Right atrium auricular region (tissue), 2 donors: ENCODE results near the gene FGFR3. TPM values are rescaled to one million over a fixed set of nuclear protein-coding genes. Genes with fewer than 3 reads are reported as not detected.

ENCODE experiments used
- DNase-seq: peaks from one replicate; pipeline ENCODE4 v3.0.0-alpha.2; 2019; ENCODE audit warnings: low spot score
- H3K27ac ChIP-seq, 2 donors: fragments of 200-600 bp; sonication (generic); 1 replicate in 1 of 2; 2 replicates in 1 of 2; pipeline ENCODE4 v1.5.1; 2016 to 2019
- H3K27me3 ChIP-seq, 2 donors: fragments of 200-600 bp; sonication (generic); one replicate each; pipeline versions ENCODE4 v1.5.1 to v1.6.0; 2017 to 2019
- H3K36me3 ChIP-seq: fragments of 200-600 bp; sonication (generic); one replicate; pipeline ENCODE4 v1.5.1; 2016
- H3K4me1 ChIP-seq, 2 donors: fragments of 200-600 bp; sonication (generic); one replicate each; pipeline versions ENCODE4 v1.5.1 to v1.6.0; 2017 to 2019
- H3K4me3 ChIP-seq, 2 donors: fragments of 200-600 bp; sonication (generic); 1 replicate in 1 of 2; 2 replicates in 1 of 2; pipeline ENCODE4 v1.5.1; 2017 to 2019; ENCODE audit warnings: mild to moderate bottlenecking in 1 of 2, moderate library complexity in 1 of 2
- H3K9me3 ChIP-seq, 2 donors: fragments of 200-600 bp; sonication (generic); one replicate each; pipeline ENCODE4 v1.5.1; 2019
- total RNA-seq, 2 donors: library from RNA; depleted of rRNA; stranded (reverse); fragments of >200 nt; gene quantifications; one replicate each; pipeline ENCODE4 v1.1.0, GENCODE V29; 2016
- TF ChIP-seq, protein P1 (sequence below), 2 donors: fragments of 200-600 bp; sonication (generic); IDR thresholded peaks; one replicate each; pipeline ENCODE4 v1.5.1; 2019; ENCODE audit warnings: antibody characterized with exemption in 2 of 2

The FGFR3 gene
- total RNA-seq, 2 donors from 2014 or later, result 2.6 to 15.4 TPM

DNA sequence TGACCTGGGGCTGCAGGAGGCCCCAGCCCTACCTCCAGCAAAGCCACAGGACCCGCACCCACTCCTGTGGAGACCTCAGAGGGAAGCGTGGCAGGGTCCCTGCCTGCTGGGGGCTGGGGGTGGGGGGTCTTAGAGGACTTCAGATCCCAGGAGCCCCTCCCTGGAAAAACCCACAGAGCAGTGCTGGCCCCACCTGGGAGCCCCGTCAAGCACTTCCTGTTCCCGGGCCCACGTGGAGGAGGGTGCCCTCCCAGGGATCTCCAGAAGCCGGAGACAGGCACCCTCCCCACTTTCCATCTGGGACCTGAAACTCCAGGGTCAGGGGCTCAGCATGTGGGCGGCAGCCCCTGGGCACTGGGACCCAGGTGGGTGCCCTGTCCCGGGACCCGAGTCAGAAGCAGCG is 39.8 kb upstream of the FGFR3 start:
- Histone ChIP-seq H3K9me3 (no peaks in the 10 kb centered on the region), H3K27ac (no peak overlapping the region), H3K4me1 (peaks cover 0 to 18% of the 10 kb centered on the region in 2 donors), H3K4me3 (no peak overlapping the region), H3K27me3 (no peaks in the 10 kb centered on the region), H3K36me3 (no peaks in the 10 kb centered on the region)
- DNase-seq, result no peak
- TF ChIP-seq, protein P1, sequence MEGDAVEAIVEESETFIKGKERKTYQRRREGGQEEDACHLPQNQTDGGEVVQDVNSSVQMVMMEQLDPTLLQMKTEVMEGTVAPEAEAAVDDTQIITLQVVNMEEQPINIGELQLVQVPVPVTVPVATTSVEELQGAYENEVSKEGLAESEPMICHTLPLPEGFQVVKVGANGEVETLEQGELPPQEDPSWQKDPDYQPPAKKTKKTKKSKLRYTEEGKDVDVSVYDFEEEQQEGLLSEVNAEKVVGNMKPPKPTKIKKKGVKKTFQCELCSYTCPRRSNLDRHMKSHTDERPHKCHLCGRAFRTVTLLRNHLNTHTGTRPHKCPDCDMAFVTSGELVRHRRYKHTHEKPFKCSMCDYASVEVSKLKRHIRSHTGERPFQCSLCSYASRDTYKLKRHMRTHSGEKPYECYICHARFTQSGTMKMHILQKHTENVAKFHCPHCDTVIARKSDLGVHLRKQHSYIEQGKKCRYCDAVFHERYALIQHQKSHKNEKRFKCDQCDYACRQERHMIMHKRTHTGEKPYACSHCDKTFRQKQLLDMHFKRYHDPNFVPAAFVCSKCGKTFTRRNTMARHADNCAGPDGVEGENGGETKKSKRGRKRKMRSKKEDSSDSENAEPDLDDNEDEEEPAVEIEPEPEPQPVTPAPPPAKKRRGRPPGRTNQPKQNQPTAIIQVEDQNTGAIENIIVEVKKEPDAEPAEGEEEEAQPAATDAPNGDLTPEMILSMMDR (IDR thresholded peaks at IDR 0.05), result no peak

DNA sequence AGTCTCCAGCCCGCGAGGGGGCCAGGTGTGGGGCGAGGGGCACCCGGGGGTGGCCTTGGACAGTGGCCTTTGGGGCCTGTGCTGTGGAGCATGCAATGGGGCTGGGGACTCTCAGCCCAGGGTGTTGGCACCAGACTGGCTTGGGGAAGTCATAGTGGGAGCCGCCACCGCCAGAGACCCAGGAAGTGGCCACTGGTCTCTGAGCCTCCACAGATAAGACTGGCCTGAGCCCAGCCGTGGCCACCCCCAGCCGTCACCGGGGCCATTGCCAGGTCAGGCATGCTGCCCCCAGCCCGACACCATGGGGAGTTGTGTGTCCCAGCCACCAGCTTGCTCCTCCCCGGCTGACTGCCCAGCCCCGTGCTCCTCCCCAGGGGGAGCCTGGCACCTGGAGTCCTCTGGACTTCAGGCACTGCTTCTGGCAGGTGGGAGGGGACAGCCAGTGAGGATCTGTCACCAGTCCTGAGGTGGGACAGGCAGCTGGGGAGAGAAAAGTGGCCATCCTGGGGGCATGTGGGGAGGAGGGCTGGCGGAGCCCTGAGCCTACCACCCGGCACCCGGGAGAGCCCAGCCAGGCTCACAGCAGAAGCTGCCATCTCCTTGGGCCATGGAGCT is 39.3 kb upstream of the FGFR3 start:
- no peak overlapping the region for H3K4me3 ChIP-seq
- H3K36me3 ChIP-seq, result no peaks in the 10 kb centered on the region
- H3K27me3 ChIP-seq, result no peaks in the 10 kb centered on the region
- H3K4me1 ChIP-seq, result peaks cover 0 to 13% of the 10 kb centered on the region in 2 donors
- H3K27ac ChIP-seq, result no peak overlapping the region
- DNase-seq, result no peak
- TF ChIP-seq, protein P1 (IDR thresholded peaks at IDR 0.05), result no peak
- no peaks in the 10 kb centered on the region for H3K9me3 ChIP-seq

DNA sequence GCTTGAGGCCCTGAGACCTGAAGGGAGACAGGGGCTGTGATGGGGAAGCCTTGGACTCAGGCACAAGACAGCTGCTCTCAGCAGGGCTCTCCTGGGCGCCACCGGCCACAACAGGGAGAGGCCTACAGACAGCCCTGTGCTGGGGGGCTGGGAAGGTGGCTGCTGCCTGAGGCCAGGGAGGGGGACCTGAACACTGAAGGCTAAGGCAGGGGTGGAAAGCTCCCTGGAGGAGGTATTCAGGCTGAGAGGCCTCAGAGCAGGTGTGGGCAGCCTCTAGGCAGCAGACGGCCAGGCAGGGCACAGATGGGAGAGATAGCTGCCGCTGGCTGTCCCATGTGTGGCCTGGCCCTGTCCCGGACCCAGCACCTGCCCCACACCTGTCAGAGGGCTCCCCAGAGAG is 38.8 kb upstream of the FGFR3 start:
- Histone ChIP-seq H3K36me3 (no peaks in the 10 kb centered on the region), H3K9me3 (no peaks in the 10 kb centered on the region), H3K4me1 (peaks cover 0 to 13% of the 10 kb centered on the region in 2 donors), H3K27ac (no peak overlapping the region), H3K4me3 (no peak overlapping the region), H3K27me3 (no peaks in the 10 kb centered on the region)
- DNase-seq, result no peak
- TF ChIP-seq, protein P1 (IDR thresholded peaks at IDR 0.05), result no peak

DNA sequence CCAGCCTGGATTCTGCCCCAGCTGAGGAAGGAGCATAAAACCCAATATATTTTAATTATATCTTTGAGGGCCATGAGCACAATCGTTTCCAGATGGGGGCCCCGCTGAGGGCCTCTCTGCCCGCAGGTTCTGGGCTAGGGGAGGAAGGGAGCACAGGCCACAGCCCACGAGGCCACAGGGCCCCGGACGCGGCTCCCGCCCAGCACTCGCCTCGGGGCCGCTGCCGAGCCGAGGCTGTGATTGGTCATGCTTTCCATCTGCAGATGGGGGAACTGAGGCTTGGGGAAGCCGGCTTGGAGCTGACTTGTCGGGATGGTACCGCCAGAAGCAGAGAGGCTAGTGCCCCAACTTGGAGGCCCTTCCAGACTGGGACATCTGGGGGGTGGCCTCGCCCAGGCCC is 37.8 kb upstream of the FGFR3 start:
- no peak for DNase-seq
- Histone ChIP-seq H3K4me3 (no peak overlapping the region), H3K36me3 (no peaks in the 10 kb centered on the region), H3K9me3 (no peaks in the 10 kb centered on the region), H3K27me3 (no peaks in the 10 kb centered on the region), H3K27ac (no peak overlapping the region), H3K4me1 (peaks cover 0 to 13% of the 10 kb centered on the region in 2 donors)
- TF ChIP-seq, protein P1 (IDR thresholded peaks at IDR 0.05), result no peak

DNA sequence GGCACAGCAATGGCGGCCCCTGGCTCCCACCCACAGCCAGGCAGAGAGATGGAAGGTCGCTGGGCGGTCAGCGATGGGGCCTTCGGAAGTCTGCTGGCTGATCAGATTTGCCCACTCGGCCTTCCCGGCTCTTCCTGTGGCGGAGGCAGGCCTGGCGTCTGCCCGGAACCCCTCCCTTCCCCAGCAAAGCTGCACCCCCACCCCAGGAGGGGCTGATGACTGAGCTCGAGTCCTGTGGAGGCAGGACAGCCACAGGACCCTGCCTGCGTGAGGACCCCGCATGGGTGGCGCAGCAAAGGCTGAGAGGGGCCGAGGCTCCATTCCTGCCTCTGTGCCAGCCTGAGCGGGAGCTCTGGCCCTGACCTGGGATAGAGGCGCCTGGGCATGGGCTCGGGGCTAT is 37.0 kb upstream of the FGFR3 start:
- TF ChIP-seq, protein P1 (IDR thresholded peaks at IDR 0.05), result no peak
- H3K4me3 ChIP-seq, result no peak overlapping the region
- H3K27me3 ChIP-seq, result no peaks in the 10 kb centered on the region
- peaks cover 0 to 18% of the 10 kb centered on the region in 2 donors for H3K4me1 ChIP-seq
- no peak for DNase-seq
- H3K36me3 ChIP-seq, result no peaks in the 10 kb centered on the region
- H3K9me3 ChIP-seq, result no peaks in the 10 kb centered on the region
- no peak overlapping the region for H3K27ac ChIP-seq
